Measurements from ENCODE around the gene FBLN2. TPM values are rescaled to one million over a fixed set of nuclear protein-coding genes. Genes with fewer than 3 reads are reported as not detected.

The FBLN2 gene
- total and polyA plus RNA-seq, 2 of the 4 experiments (the other 2 are of a cell fraction): 11.8 to 60.8 TPM

GRCh38 chr3:13665582-13666226, 116.8 kb downstream of the FBLN2 start:
- no peak overlapping the region for H3K14ac ChIP-seq (replicated peaks; ENCODE audit: low read depth, low read length)
- no peak overlapping the region for H2BK20ac ChIP-seq (ENCODE audit: low read depth, low read length)
- no peaks in the 10 kb centered on the region for H4K20me1 ChIP-seq (ENCODE audit: insufficient read depth, low read length)
- no peak for TF ChIP-seq RFX5 (IDR thresholded peaks at IDR 0.05; ENCODE audit: low read depth, low read length)
- TF ChIP-seq RAD21 (IDR thresholded peaks at IDR 0.05; ENCODE audit: low read length): no peak
- TF ChIP-seq FOS (IDR thresholded peaks at IDR 0.05; ENCODE audit: low read depth, low read length): no peak
- TF ChIP-seq MAZ (IDR thresholded peaks at IDR 0.05; ENCODE audit: borderline replicate concordance, low read depth, low read length): no peak
- no peak for TF ChIP-seq ELK1 (IDR thresholded peaks at IDR 0.05; ENCODE audit: borderline replicate concordance, low read depth, low read length)
- no peak for TF ChIP-seq CTCF (conservative IDR thresholded peaks at IDR 0.05; ENCODE audit: low read depth, low read length)
- no peak for TF ChIP-seq SMC3 (IDR thresholded peaks at IDR 0.05; ENCODE audit: low read depth, low read length)
- no peak for TF ChIP-seq POLR2A (IDR thresholded peaks at IDR 0.05; ENCODE audit: low read depth, low read length)
- TF ChIP-seq NFE2L2 (IDR thresholded peaks at IDR 0.05; ENCODE audit: low read depth, low read length): no peak
- H3K4me2 ChIP-seq (ENCODE audit: low read depth, low read length): no peak overlapping the region
- H2BK5ac ChIP-seq (ENCODE audit: low read depth, low read length, poor library complexity, severe bottlenecking): no peak overlapping the region
- H3K4me3 ChIP-seq (ENCODE audit: insufficient read depth, low read depth, low read length): no peak overlapping the region
- intact Hi-C loops (cut with micrococcal nuclease) (no loop called here), dilution Hi-C loops (cut with HindIII; ENCODE audit: low sequenced_read_pairs, unreplicated experiment) (no loop called here), in situ Hi-C loops (cut with MboI; ENCODE audit: low sequenced_read_pairs) (no loop called here)
- no peak overlapping the region for H4K5ac ChIP-seq (ENCODE audit: low read depth, low read length)
- H2AK9ac ChIP-seq (replicated peaks; ENCODE audit: low read depth, low read length, poor library complexity): no peak overlapping the region
- ATAC-seq (ENCODE audit: low read depth) (no peak), DNase-seq (no peak)
- CTCF ChIA-PET: interaction anchor here (1.9 kb wide), 1 partner anchor 8 kb away, joined by 4 read pairs; no protein-coding TSS in a partner anchor
- H3K9me3 ChIP-seq (ENCODE audit: control insufficient read depth, insufficient read depth, low read length): no peaks in the 10 kb centered on the region
- H3K4ac ChIP-seq (ENCODE audit: low read depth, low read length): no peak overlapping the region
- no peaks in the 10 kb centered on the region for H3K36me3 ChIP-seq (ENCODE audit: control insufficient read depth, insufficient read depth, low read length)
- H3K9ac ChIP-seq (ENCODE audit: low read depth, low read length): no peak overlapping the region
- H3K4me1 ChIP-seq (ENCODE audit: control insufficient read depth, insufficient read depth, low read length): no peaks in the 10 kb centered on the region
- POLR2A ChIA-PET (ENCODE audit: unreplicated experiment): no interaction called here
- no peak overlapping the region for H4K91ac ChIP-seq (ENCODE audit: insufficient read depth, low read depth, low read length)
- H2AFZ ChIP-seq (replicated peaks; ENCODE audit: low read length, poor library complexity): no peak overlapping the region
- H3K18ac ChIP-seq (ENCODE audit: low read depth, low read length): no peak overlapping the region
- H4K8ac ChIP-seq (ENCODE audit: low read depth in 2 of 2, low read length in 2 of 2): no peak overlapping the region
- H2BK120ac ChIP-seq (ENCODE audit: low read depth, low read length): no peak overlapping the region
- no peak overlapping the region for H3K23ac ChIP-seq (ENCODE audit: low read depth, low read length)
- H2BK15ac ChIP-seq (ENCODE audit: low read depth, low read length): no peak overlapping the region
- no peak overlapping the region for H2AK5ac ChIP-seq (ENCODE audit: low read depth, low read length)
- no peak overlapping the region for H3K56ac ChIP-seq (ENCODE audit: extremely low read depth, insufficient read depth, low read length)
- no TSS peak for BruUV-seq (replicated peaks)
- no CpG with 5 or more reads among the region's 16 CpGs for WGBS, 2 experiments (ENCODE audit: extremely low coverage in 2 of 2, insufficient read length in 1 of 2)
- H3K9me1 ChIP-seq (ENCODE audit: insufficient read depth, low read length): no peaks in the 10 kb centered on the region
- no peaks in the 10 kb centered on the region for H3K79me1 ChIP-seq (ENCODE audit: low read depth in 1 of 2, low read length in 2 of 2)
- H3K27ac ChIP-seq (ENCODE audit: insufficient read depth, low read length): no peak overlapping the region
- H3K27me3 ChIP-seq (ENCODE audit: control insufficient read depth, insufficient read depth, low read length): peaks cover 3% of the 10 kb centered on the region

All from IMR-90 (cell line).